Measurements from ENCODE around the gene MAP3K2. TPM values are rescaled to one million over a fixed set of nuclear protein-coding genes. Genes with fewer than 3 reads are reported as not detected.

The MAP3K2 gene
- total RNA-seq, 4 donors from 2014 or later: 29.4 to 37.4 (median 31.3) TPM

GRCh38 chr2:127326289-127326945 is 61.4 kb downstream of the MAP3K2 start:
- DNase-seq: no peak
- H3K27ac ChIP-seq: no peak overlapping the region
- H3K9me3 ChIP-seq: no peaks in the 10 kb centered on the region
- WGBS, 2 donors: 82 to 84% methylated on average over 2 of the region's 2 CpGs
- no peaks in the 10 kb centered on the region for H3K4me1 ChIP-seq
- no peaks in the 10 kb centered on the region for H3K27me3 ChIP-seq
- H3K36me3 ChIP-seq: peaks cover 0 to 98% (median 9%) of the 10 kb centered on the region in 3 donors
- intact Hi-C loops (cut with DNase I): loop anchor here (10.0 kb wide), 1 partner anchor 148 kb away; no protein-coding TSS in a partner anchor
- no peak for TF ChIP-seq CTCF (IDR thresholded peaks at IDR 0.05)
- TF ChIP-seq POLR2A (IDR thresholded peaks at IDR 0.05): no peak
- no peak overlapping the region for H3K4me3 ChIP-seq

- Histone ChIP-seq H3K9me3 (no peaks in the 10 kb centered on the region), H3K27me3 (no peaks in the 10 kb centered on the region), H3K27ac (no peak overlapping the region), H3K36me3 (peaks cover 0 to 98% (median 9%) of the 10 kb centered on the region in 3 donors), H3K4me3 (no peak overlapping the region), H3K4me1 (no peaks in the 10 kb centered on the region)
- intact Hi-C loops (cut with DNase I): loop anchor here (10.0 kb wide), 1 partner anchor 150 kb away; no protein-coding TSS in a partner anchor
- no peak for DNase-seq
- 58 to 62% methylated on average over 3 of the region's 3 CpGs for WGBS, 2 donors
- TF ChIP-seq CTCF (IDR thresholded peaks at IDR 0.05) (peak in 5 of 6 experiments; percentile 34 to 63 (median 43)), POLR2A (IDR thresholded peaks at IDR 0.05) (no peak)
Observed at GRCh38 chr2:127324635-127325034, 63.1 kb downstream of the MAP3K2 start.

GRCh38 chr2:127321303-127321702 is 66.5 kb downstream of the MAP3K2 start:
- H3K4me1 ChIP-seq: no peaks in the 10 kb centered on the region
- TF ChIP-seq POLR2A (IDR thresholded peaks at IDR 0.05): no peak
- TF ChIP-seq CTCF (IDR thresholded peaks at IDR 0.05): no peak
- no peaks in the 10 kb centered on the region for H3K27me3 ChIP-seq
- H3K4me3 ChIP-seq: no peak overlapping the region
- intact Hi-C loops (cut with DNase I): loop anchor here (10.0 kb wide), 1 partner anchor 153 kb away; no protein-coding TSS in a partner anchor
- H3K36me3 ChIP-seq: peaks cover 3 to 98% (median 12%) of the 10 kb centered on the region in 3 donors
- no peaks in the 10 kb centered on the region for H3K9me3 ChIP-seq
- no peak overlapping the region for H3K27ac ChIP-seq
- DNase-seq: no peak

GRCh38 chr2:127320586-127321275 is 67.0 kb downstream of the MAP3K2 start:
- Histone ChIP-seq H3K27ac (no peak overlapping the region), H3K4me3 (no peak overlapping the region), H3K4me1 (no peaks in the 10 kb centered on the region), H3K36me3 (peaks cover 3 to 100% (median 18%) of the 10 kb centered on the region in 3 donors), H3K9me3 (no peaks in the 10 kb centered on the region), H3K27me3 (no peaks in the 10 kb centered on the region)
- no peak for TF ChIP-seq POLR2A (IDR thresholded peaks at IDR 0.05)
- TF ChIP-seq CTCF (IDR thresholded peaks at IDR 0.05): no peak
- intact Hi-C loops (cut with DNase I): loop anchor here (10.0 kb wide), 1 partner anchor 154 kb away; no protein-coding TSS in a partner anchor
- 70 to 94% methylated on average over 1 of the region's 1 CpG for WGBS, 2 donors
- DNase-seq: no peak

GRCh38 chr2:127320067-127320466 is 67.7 kb downstream of the MAP3K2 start:
- WGBS, 2 donors: 72 to 82% methylated on average over 1 of the region's 1 CpG
- H3K27ac ChIP-seq: no peak overlapping the region
- H3K9me3 ChIP-seq: no peaks in the 10 kb centered on the region
- H3K4me1 ChIP-seq: no peaks in the 10 kb centered on the region
- TF ChIP-seq POLR2A (IDR thresholded peaks at IDR 0.05): no peak
- TF ChIP-seq CTCF (IDR thresholded peaks at IDR 0.05): no peak
- H3K36me3 ChIP-seq: peaks cover 3 to 100% (median 23%) of the 10 kb centered on the region in 3 donors
- no peak overlapping the region for H3K4me3 ChIP-seq
- H3K27me3 ChIP-seq: no peaks in the 10 kb centered on the region
- no peak for DNase-seq
- intact Hi-C loops (cut with DNase I): loop anchor here (10.0 kb wide), 1 partner anchor 155 kb away; no protein-coding TSS in a partner anchor

All from esophagus squamous epithelium (tissue), 5 donors.